GM12872 (cell line): ENCODE measurements around the gene ANKRD11.

Source experiments
- TF ChIP-seq, protein P1 (sequence below): IDR thresholded peaks from 3 replicates; pipeline ENCODE4 v1.5.1; 2011; ENCODE audit warnings: low read depth, mild to moderate bottlenecking, low read length, moderate library complexity; ENCODE audit not compliant: insufficient read depth

Gene ANKRD11

DNA sequence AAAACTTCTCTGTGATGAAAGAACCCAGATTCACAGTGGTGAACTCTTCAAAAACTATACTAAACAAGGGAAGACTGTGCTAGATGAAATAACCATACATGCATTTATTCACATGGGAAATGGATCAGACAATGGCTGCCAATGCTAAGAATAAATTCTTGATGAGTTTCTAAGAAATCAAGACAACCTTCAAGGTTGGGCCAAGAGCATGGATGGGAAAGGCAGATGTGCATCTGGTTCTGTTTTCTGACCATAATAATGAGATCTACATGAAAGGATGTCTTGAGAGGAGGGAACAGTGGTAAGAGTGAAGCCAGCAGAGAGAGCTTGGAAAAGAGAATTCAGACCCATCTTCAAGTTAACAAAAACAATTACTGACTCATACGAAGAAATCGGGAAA is 31.4 kb downstream of the ANKRD11 start:
- TF ChIP-seq, protein P1, sequence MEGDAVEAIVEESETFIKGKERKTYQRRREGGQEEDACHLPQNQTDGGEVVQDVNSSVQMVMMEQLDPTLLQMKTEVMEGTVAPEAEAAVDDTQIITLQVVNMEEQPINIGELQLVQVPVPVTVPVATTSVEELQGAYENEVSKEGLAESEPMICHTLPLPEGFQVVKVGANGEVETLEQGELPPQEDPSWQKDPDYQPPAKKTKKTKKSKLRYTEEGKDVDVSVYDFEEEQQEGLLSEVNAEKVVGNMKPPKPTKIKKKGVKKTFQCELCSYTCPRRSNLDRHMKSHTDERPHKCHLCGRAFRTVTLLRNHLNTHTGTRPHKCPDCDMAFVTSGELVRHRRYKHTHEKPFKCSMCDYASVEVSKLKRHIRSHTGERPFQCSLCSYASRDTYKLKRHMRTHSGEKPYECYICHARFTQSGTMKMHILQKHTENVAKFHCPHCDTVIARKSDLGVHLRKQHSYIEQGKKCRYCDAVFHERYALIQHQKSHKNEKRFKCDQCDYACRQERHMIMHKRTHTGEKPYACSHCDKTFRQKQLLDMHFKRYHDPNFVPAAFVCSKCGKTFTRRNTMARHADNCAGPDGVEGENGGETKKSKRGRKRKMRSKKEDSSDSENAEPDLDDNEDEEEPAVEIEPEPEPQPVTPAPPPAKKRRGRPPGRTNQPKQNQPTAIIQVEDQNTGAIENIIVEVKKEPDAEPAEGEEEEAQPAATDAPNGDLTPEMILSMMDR, result no peak

DNA sequence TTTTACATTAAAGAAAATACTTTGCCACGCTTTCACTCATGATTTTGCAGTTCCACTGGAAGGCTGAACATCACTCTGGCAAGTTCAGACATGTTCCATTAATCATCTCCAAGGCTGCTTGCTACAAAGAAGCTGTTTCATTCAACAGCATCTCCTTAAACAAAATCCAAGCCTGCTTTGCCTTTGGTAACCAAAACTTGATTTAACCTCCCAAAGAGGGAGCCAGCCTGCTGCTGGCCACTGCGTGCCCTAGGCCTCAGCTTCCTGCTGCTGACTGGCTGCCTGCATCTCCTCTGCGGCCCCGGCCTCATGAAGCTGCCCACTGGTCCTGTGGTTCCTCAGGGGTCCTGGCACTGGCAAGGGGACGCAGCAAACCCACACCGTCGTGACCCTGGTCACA is 31.8 kb downstream of the ANKRD11 start:
- TF ChIP-seq, protein P1, result no peak

DNA sequence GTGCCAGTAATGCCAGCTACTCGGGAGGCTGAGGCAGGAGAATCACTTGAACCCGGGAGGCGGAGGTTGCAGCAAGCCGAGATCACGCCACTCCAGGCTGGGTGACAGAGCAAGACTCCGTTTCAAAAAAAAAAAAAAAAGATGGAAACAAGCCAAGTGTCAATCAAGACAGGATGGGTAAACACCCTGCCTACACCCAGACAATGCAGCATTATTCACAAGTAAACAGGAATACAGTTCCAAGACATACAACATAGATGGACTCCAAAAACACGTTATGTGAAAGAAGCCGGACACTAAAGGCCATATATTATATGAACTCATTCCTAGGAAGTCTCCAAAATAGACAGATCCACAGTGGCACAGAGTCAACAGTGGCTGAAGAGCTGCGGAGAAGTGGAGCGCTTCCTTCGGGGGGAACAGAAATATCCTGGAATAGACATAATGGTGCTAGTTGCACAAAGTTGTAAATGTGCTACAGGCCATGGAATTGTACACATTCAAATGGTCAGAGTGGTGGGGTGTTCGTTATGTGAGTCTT is 33.9 kb downstream of the ANKRD11 start:
- TF ChIP-seq, protein P1, result no peak

DNA sequence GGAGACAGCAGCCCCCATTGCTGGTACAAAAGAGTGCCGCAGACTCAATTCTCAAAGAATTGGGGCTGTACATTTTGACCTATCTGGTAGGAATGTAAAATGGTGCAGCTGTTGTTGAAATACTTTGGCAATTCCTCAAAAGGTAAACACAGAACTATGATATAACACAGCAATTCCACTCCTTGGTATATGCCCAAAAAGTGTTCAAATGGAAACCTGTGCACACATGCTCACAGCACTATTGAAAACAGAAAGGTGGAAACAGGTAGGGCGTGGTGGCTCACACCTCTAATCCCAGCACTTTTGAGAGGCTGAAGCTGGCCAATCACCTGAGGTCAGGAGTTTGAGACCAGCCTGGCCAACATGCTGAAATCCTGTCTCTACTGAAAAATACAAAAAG is 34.7 kb downstream of the ANKRD11 start:
- TF ChIP-seq, protein P1, result no peak

DNA sequence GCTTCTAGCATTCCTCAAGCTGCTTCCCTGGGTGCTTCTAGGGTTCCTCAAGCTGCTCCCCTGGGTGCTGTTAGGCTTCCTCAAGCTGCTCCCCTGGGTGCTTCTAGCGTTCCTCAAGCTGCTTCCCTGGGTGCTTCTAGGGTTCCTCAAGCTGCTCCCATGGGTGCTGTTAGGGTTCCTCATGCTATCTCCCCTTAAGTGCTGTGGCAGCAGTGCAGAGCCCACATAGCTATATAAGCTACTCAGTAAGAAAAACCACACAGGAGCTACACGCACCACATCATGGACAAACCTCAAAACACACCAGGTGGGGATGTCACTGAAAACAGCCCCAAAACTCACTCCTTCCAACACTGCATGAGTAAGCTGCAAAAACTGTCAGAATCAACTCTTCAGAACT is 35.2 kb downstream of the ANKRD11 start:
- TF ChIP-seq, protein P1, result no peak

DNA sequence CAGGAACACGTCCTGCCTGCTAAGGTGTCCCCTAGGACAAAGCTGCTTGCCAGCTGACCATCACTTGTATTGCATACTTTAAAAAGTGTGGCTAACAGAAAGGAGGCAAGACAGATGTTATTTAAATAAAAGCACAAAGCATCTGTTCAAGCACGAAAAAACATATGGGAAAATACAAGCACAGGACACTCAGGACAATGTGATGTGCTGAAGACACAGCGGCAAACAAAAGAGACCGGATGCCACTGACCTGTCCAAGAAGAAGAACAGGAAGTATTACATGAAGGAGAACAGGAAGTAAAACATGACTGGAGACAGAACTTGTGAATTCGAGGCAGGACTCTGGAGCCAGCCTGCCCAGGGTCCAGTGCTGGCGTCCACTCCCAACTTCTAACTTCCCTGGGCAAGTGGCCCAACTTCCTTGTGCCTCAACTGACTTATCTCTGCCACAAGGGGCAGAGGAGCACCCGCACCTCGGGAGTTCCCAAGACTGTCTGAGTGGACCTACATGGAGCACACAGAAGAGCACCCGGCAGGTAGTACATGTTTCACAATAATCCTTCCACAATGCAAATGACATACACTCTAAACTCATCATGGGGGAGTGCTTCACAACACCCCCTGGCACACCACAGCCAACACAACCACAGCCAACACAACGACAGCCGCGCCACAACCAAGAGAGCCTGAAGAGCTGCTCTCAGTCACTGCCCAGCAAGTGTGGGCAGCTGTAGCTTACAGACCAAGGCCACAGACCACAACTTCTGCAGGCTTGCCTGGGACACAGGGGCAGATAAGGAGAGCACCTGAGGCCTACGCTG is 36.6 kb downstream of the ANKRD11 start:
- TF ChIP-seq, protein P1, result no peak; the same call in 2 of the 3 replicates

DNA sequence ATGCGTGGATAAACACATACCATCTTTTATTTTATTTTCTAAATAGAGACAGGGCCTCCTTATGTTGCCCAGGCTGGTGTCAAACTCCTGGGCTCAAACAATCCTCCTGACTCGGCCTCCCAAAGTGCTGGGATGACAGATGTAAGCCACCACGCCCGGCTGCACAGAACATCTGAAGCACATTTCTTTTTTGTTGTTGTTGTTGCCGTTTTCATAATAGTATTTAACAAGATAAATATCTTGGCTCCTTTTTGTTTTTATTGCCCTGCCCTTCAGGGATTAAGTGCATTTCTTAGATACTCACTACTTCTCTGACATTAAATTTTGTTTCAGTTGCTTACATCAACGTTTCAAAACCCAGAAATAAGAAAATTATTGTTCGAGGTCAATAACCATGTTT is 37.4 kb downstream of the ANKRD11 start:
- TF ChIP-seq, protein P1, result no peak
